ENCODE results near the gene CCDC138.

Gene CCDC138

DNA sequence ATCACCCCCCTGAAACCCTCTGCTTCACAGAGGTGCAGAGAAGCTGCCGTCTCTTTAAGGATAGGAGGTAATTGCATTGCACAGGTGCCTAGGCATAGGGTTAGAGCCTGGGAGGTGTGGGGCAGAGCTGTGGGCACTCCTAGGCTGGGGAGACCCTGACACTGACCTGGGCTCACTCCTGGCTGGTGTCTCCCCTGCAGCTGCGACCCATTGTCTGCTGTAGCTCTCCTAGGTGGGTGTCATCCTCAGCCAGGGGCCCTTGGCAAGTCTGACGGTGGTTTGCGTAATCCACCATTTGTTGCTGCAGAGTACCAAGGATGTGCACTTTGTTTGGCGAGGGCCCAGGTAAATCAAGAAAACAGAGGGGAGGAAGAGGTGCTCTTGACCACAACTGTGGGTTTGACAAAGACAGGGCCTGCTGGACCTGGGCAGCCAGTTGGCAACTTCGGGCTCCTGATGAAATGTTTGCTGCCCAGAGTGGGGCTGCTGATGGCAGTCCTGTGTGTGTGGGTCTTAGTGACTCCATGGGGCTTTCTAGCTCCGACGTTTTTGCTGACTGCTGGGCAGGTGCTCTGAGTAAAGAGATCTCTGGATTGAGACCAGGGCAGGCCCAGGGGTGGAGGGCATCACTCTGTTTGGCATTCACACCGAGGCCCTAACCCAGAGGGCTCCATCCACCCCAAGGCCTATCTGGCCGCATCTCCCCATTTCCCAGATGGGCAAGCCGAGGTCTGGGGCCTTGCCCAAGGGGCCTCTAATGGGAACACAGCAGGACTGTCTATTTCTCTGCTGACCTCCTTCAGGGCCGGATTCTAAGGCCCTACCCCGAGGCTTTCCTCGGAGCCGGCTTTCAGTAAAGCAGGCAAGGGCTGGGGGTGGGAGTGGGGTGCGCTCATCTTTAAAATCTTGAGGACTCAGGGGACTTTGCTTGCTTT is 134.8 kb downstream of the CCDC138 start:
- Histone ChIP-seq H3K9ac (no peak overlapping the region), H4K20me1 (ENCODE audit: insufficient read depth) (no peaks in the 10 kb centered on the region), H3K36me3 (ENCODE audit: insufficient read depth) (no peaks in the 10 kb centered on the region), H3K4me2 (no peak overlapping the region), H3K27ac (no peak overlapping the region), H3K4me1 (ENCODE audit: low read depth, poor library complexity, severe bottlenecking) (no peaks in the 10 kb centered on the region), H2AFZ (ENCODE audit: low read depth) (no peak overlapping the region), H3K4me3 (IDR thresholded peaks at IDR 0.05; ENCODE audit: insufficient read depth, low read depth, low read length) (no peak overlapping the region), H3K27me3 (ENCODE audit: insufficient read depth, low read depth) (no peaks in the 10 kb centered on the region), H3K79me2 (ENCODE audit: insufficient read depth, low read depth) (no peaks in the 10 kb centered on the region)
- TF ChIP-seq, protein P1, sequence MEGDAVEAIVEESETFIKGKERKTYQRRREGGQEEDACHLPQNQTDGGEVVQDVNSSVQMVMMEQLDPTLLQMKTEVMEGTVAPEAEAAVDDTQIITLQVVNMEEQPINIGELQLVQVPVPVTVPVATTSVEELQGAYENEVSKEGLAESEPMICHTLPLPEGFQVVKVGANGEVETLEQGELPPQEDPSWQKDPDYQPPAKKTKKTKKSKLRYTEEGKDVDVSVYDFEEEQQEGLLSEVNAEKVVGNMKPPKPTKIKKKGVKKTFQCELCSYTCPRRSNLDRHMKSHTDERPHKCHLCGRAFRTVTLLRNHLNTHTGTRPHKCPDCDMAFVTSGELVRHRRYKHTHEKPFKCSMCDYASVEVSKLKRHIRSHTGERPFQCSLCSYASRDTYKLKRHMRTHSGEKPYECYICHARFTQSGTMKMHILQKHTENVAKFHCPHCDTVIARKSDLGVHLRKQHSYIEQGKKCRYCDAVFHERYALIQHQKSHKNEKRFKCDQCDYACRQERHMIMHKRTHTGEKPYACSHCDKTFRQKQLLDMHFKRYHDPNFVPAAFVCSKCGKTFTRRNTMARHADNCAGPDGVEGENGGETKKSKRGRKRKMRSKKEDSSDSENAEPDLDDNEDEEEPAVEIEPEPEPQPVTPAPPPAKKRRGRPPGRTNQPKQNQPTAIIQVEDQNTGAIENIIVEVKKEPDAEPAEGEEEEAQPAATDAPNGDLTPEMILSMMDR (conservative IDR thresholded peaks at IDR 0.05; ENCODE audit: low read depth, low read length), result no peak

DNA sequence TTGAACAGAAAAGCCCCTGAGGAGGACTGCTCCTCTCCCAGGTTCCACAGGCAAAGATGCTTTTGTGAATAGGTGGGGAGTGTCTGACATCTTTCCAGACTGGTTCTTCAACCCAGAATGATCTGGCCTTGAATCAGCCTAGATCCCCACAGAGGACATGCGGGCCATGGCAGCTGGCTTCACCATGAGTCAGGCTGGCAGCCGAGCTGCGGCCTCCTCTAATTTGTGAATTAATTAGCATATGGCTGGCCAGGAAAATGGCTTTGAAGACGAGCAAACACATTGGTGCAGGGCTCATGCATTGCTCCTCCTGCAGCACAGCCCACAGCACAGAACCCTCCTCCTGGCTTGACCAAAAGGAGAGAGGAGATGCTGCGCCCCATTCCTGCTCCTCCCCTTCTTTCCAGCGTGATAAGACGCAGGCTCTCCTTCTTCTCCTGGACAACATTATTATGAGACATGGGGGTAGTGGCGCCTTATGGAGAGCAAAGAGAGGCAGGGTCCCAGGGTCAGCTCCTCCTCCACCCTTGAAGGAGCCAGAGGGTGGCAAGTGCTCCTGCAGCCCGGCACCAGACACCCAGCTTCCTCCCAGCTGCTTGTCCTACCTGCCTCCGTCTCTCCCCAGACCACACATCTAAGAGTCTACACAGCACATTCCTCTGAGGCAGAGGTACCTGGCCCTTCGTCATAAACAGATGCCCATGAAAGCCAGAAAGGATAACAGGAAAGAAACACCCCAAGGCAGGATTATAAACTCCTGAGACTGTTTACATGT is 135.8 kb downstream of the CCDC138 start:
- Histone ChIP-seq H3K27ac (no peak overlapping the region), H2AFZ (ENCODE audit: low read depth) (no peak overlapping the region), H3K4me1 (ENCODE audit: low read depth, poor library complexity, severe bottlenecking) (no peaks in the 10 kb centered on the region), H3K9ac (no peak overlapping the region), H3K36me3 (ENCODE audit: insufficient read depth) (no peaks in the 10 kb centered on the region), H4K20me1 (ENCODE audit: insufficient read depth) (no peaks in the 10 kb centered on the region), H3K27me3 (ENCODE audit: insufficient read depth, low read depth) (no peaks in the 10 kb centered on the region), H3K79me2 (ENCODE audit: insufficient read depth, low read depth) (no peaks in the 10 kb centered on the region), H3K4me3 (IDR thresholded peaks at IDR 0.05; ENCODE audit: insufficient read depth, low read depth, low read length) (no peak overlapping the region), H3K4me2 (no peak overlapping the region)
- TF ChIP-seq, protein P1 (conservative IDR thresholded peaks at IDR 0.05; ENCODE audit: low read depth, low read length), result no peak

DNA sequence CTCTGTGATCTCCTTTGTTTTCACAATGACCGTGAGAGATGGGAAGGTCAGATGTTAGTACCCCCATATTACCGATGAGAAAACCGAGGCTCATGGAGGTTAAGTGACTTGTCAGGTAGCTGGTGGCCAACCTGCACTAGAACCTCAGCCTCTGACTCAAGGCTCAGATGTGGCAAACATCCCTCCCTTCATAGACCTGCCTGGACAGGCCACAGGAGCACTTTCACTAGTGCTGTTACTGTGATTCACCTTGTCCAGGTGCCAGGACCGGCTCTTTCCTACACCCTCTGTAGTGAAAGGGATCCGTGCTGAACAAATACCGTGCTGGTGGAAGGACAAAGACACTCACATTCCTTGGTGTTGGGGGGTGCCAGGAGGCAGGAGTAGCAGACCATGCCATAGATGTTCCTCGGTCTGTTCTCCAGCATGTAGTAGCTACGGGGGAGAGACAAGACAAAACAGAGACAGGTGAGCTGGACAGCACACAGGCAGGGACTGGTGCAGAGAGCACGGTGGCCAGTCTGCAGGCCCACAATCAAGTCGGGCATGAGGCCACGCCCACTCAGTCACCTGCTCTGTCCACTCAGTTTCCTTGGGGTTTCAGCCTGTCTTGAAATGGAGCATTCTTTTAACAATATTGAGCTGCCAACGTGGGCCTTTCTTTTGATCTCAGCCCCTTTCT is 136.6 kb downstream of the CCDC138 start:
- no peaks in the 10 kb centered on the region for H4K20me1 ChIP-seq (ENCODE audit: insufficient read depth)
- TF ChIP-seq, protein P1 (conservative IDR thresholded peaks at IDR 0.05; ENCODE audit: low read depth, low read length), result no peak
- H3K79me2 ChIP-seq (ENCODE audit: insufficient read depth, low read depth), result no peaks in the 10 kb centered on the region
- H3K4me1 ChIP-seq (ENCODE audit: low read depth, poor library complexity, severe bottlenecking), result no peaks in the 10 kb centered on the region
- H3K4me3 ChIP-seq (IDR thresholded peaks at IDR 0.05; ENCODE audit: insufficient read depth, low read depth, low read length), result no peak overlapping the region
- no peaks in the 10 kb centered on the region for H3K27me3 ChIP-seq (ENCODE audit: insufficient read depth, low read depth)
- H3K4me2 ChIP-seq, result no peak overlapping the region
- H3K27ac ChIP-seq, result no peak overlapping the region
- no peak overlapping the region for H2AFZ ChIP-seq (ENCODE audit: low read depth)
- H3K9ac ChIP-seq, result no peak overlapping the region
- H3K36me3 ChIP-seq (ENCODE audit: insufficient read depth), result no peaks in the 10 kb centered on the region

DNA sequence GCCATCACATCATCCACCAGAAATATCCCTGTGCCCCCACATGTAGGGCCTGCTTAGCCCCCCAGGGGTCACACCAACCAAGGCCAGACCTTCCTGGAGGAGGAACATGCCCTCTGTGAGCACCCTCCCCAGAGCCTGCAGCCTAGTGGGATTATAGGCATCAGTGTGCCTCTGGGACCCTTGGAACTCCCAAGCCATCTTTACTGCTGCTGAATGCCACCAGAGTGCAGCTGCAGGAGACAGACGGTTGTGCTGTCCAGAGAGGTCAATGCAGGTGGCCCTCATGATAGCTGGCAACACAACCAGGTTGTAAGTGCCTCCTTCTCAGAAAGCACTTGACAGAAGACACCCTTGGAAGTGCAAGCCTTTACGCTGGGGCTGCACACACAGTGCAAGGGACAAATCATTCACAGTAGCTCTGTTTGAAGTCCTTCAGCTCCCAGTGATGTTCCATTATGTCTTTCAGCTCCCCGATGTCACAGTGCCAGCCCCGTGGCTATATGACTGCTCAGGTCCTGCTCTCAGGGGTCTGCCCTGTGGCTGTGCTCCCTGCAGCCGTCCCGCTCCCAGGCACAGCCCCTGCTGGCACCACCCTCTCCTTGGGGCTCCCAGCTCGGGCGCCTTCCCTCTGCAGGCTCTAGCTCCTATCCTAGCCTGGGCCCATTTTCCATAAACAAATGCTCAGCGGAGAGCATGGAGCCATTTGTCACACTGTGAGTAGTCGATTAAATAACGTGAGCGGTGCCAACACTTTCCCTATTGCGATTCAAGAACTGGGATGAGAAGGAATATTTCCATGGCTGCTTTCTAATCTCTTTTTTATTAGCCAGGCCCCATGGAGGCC is 137.4 kb downstream of the CCDC138 start:
- H3K4me2 ChIP-seq, result no peak overlapping the region
- no peak overlapping the region for H3K4me3 ChIP-seq (IDR thresholded peaks at IDR 0.05; ENCODE audit: insufficient read depth, low read depth, low read length)
- no peaks in the 10 kb centered on the region for H3K79me2 ChIP-seq (ENCODE audit: insufficient read depth, low read depth)
- no peak overlapping the region for H2AFZ ChIP-seq (ENCODE audit: low read depth)
- H3K9ac ChIP-seq, result no peak overlapping the region
- TF ChIP-seq, protein P1 (conservative IDR thresholded peaks at IDR 0.05; ENCODE audit: low read depth, low read length), result no peak
- H3K27ac ChIP-seq, result no peak overlapping the region
- no peaks in the 10 kb centered on the region for H4K20me1 ChIP-seq (ENCODE audit: insufficient read depth)
- H3K4me1 ChIP-seq (ENCODE audit: low read depth, poor library complexity, severe bottlenecking), result no peaks in the 10 kb centered on the region
- H3K36me3 ChIP-seq (ENCODE audit: insufficient read depth), result no peaks in the 10 kb centered on the region
- no peaks in the 10 kb centered on the region for H3K27me3 ChIP-seq (ENCODE audit: insufficient read depth, low read depth)
